Caco-2 (cell line): Measurements from ENCODE around the gene SNRPF. TPM values are rescaled to one million over a fixed set of nuclear protein-coding genes. Genes with fewer than 3 reads are reported as not detected.

Experiments used
- BruUV-seq: library from RNA; stranded (reverse); fragments of 400-500 nt; replicated peaks from 2 replicates; lab custom pipeline; 2021; lab: Mats Ljungman, UMichigan
- CTCF ChIA-PET: fragments of 300-600 bp; sonication (Branson Sonifier 250); formaldehyde crosslinking; loops from one replicate; lab custom pipeline; 2022; ENCODE audit warnings: antibody characterized with exemption; lab: Charles Lee
- POLR2A ChIA-PET: fragments of 300-600 bp; sonication (Branson Sonifier 250); formaldehyde crosslinking; loops from one replicate; lab custom pipeline; 2022; ENCODE audit warnings: antibody characterized with exemption; lab: Charles Lee
- DNase-seq, 2 experiments: peaks; one replicate each; pipeline versions ENCODE4 v3.0.0 to v3.0.0-alpha.2; 2020 to 2022
- H3K27me3 ChIP-seq: replicated peaks from 2 replicates; pipeline ENCODE4 v1.6.0; 2011; ENCODE audit warnings: low read length; ENCODE audit not compliant: control insufficient read depth, insufficient read depth
- H3K36me3 ChIP-seq: 2 replicates; pipeline ENCODE4 v1.5.1; 2011; ENCODE audit warnings: low read length; ENCODE audit not compliant: control insufficient read depth, insufficient read depth
- H3K4me1 ChIP-seq: fragments of 250-450 bp; sonication (Bioruptor Pico); 2 replicates; pipeline ENCODE4 v1.5.1; 2020; ENCODE audit warnings: mild to moderate bottlenecking
- H3K4me3 ChIP-seq: 2 replicates; pipeline ENCODE4 v1.5.1; 2011; ENCODE audit warnings: low read depth, mild to moderate bottlenecking, control low read depth, low read length
- H3K9me3 ChIP-seq: fragments of 250-450 bp; sonication (Bioruptor Pico); 2 replicates; pipeline ENCODE4 v1.5.1; 2020; ENCODE audit warnings: mild to moderate bottlenecking, moderate library complexity
- H3K27ac Mint-ChIP-seq: one replicate; pipeline ENCODE4 v1.8.0; 2022; ENCODE audit warnings: mixed read lengths; ENCODE audit not compliant: unreplicated experiment
- H3K27me3 Mint-ChIP-seq: one replicate; pipeline ENCODE4 v1.8.0; 2022; ENCODE audit warnings: mixed read lengths; ENCODE audit not compliant: insufficient read depth, unreplicated experiment
- H3K36me3 Mint-ChIP-seq: one replicate; pipeline ENCODE4 v1.8.0; 2022; ENCODE audit warnings: mild to moderate bottlenecking, mixed read lengths; ENCODE audit not compliant: insufficient read depth, unreplicated experiment
- H3K4me1 Mint-ChIP-seq: one replicate; pipeline ENCODE4 v1.8.0; 2022; ENCODE audit warnings: low read depth, mixed read lengths; ENCODE audit not compliant: unreplicated experiment
- H3K4me3 Mint-ChIP-seq: one replicate; pipeline ENCODE4 v1.8.0; 2022; ENCODE audit warnings: mild to moderate bottlenecking, moderate library complexity, mixed read lengths; ENCODE audit not compliant: unreplicated experiment
- H3K9me3 Mint-ChIP-seq: one replicate; pipeline ENCODE4 v1.8.0; 2022; ENCODE audit warnings: mixed read lengths; ENCODE audit not compliant: unreplicated experiment
- CTCF ChIP-seq, 2 experiments: fragments of 200-600 bp in 1 of 2; IDR thresholded peaks; 1 replicate in 1 of 2; 2 replicates in 1 of 2; pipeline versions ENCODE4 v1.5.1 to v1.8.0; 2011 to 2022; ENCODE audit warnings: antibody characterized with exemption in 1 of 2, control low read depth in 1 of 2, inconsistent platforms in 1 of 2, low read depth in 1 of 2, low read length in 1 of 2, mild to moderate bottlenecking in 1 of 2, moderate library complexity in 1 of 2; ENCODE audit not compliant: insufficient read depth in 1 of 2, severe bottlenecking in 1 of 2, unreplicated experiment in 1 of 2
- intact Hi-C: fragments of 100-400 bp; cut with micrococcal nuclease; formaldehyde crosslinking; loops from one replicate; pipeline ENCODE4 v1.10.0; 2022; ENCODE audit not compliant: unreplicated experiment
- total RNA-seq: library from RNA; stranded (reverse); gene quantifications from 2 replicates; pipeline ENCODE4 v1.2.3, GENCODE V29; 2022

SNRPF gene
- total RNA-seq, 1 experiment from 2014 or later, result 48.0 TPM

DNA sequence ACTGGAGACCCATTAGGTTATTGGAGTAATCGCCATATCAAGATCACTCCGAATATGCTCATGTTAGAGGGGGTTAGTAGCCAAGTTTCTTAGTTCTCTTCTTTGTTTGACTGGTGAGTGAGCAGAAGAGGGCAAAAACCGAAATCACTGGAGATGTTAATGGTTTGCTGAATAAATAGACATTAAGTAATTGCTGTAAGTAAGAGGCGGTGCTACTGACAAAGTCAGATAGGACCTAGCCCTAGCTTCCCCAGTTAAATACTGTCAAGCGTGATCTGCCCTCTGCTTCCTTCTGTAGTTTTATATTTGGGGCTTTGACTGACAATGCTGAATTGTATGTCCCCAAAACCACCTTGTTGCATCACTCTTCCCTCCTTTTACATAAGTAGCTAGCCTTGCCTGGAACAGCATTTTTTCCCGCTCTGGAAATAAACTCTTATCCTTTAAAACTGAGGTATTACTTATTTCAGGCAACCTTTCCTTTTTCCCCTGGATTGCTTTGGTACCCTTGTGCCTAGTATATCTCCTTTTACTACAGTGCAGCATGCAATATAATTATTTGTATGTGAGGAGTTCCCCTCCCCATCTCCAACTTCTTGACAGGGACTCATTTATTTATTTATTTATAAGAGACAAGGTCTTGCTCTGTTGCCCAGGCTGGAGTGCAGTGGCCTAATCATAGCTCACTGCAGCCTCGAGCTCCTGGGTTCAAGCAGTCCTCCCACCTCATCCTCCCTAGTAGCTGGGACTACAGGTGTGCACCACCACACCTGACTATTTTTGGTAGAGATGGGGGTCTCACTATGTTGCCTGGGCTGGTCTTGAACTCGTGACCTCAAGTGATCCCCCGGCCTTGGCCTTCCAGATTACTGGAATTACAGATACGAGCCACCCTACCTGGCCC is 1.4 kb downstream of the SNRPF start:
- Histone ChIP-seq H3K4me3 (peak overlapping the region; percentile 80), H3K4me1 (no peaks in the 10 kb centered on the region), H3K36me3 (no peaks in the 10 kb centered on the region; the same call in none of the 2 replicates), H3K9me3 (no peaks in the 10 kb centered on the region), H3K27me3 (no peaks in the 10 kb centered on the region)
- no TSS peak for BruUV-seq
- no peaks in the 10 kb centered on the region for H3K27me3 Mint-ChIP-seq
- peaks cover 35% of the 10 kb centered on the region for H3K36me3 Mint-ChIP-seq
- TF ChIP-seq CTCF (IDR thresholded peaks at IDR 0.05; ENCODE audit: insufficient read depth in 1 of 2, low read depth in 1 of 2, low read length in 1 of 2, severe bottlenecking in 1 of 2, unreplicated experiment in 1 of 2), result no peak
- H3K4me3 Mint-ChIP-seq, result no peak overlapping the region
- no peak overlapping the region for H3K27ac Mint-ChIP-seq
- no peak for DNase-seq
- H3K9me3 Mint-ChIP-seq, result no peaks in the 10 kb centered on the region
- CTCF ChIA-PET, result interaction anchor here (0.7 kb wide), 1 partner anchor 285 kb away, joined by 3 read pairs; no protein-coding TSS in a partner anchor
- POLR2A ChIA-PET, result no interaction called here
- peaks cover 12% of the 10 kb centered on the region for H3K4me1 Mint-ChIP-seq
- intact Hi-C loops, result no loop called here

- Mint-ChIP-seq H3K36me3 (peaks cover 52% of the 10 kb centered on the region), H3K27ac (no peak overlapping the region), H3K27me3 (no peaks in the 10 kb centered on the region), H3K9me3 (no peaks in the 10 kb centered on the region), H3K4me3 (no peak overlapping the region), H3K4me1 (peaks cover 12% of the 10 kb centered on the region)
- intact Hi-C loops, result no loop called here
- DNase-seq, result no peak
- no peaks in the 10 kb centered on the region for H3K4me1 ChIP-seq
- BruUV-seq, result no TSS peak
- H3K9me3 ChIP-seq, result no peaks in the 10 kb centered on the region
- CTCF ChIA-PET, result no interaction called here
- no peak overlapping the region for H3K4me3 ChIP-seq
- POLR2A ChIA-PET, result no interaction called here
- no peak for TF ChIP-seq CTCF (IDR thresholded peaks at IDR 0.05; ENCODE audit: insufficient read depth in 1 of 2, low read depth in 1 of 2, low read length in 1 of 2, severe bottlenecking in 1 of 2, unreplicated experiment in 1 of 2)
- H3K27me3 ChIP-seq, result no peaks in the 10 kb centered on the region
- no peaks in the 10 kb centered on the region; the same call in none of the 2 replicates for H3K36me3 ChIP-seq
Observed at GRCh38 chr12:95862038-95862437, 3.3 kb downstream of the SNRPF start.

- no peak for TF ChIP-seq CTCF (IDR thresholded peaks at IDR 0.05; ENCODE audit: insufficient read depth in 1 of 2, low read depth in 1 of 2, low read length in 1 of 2, severe bottlenecking in 1 of 2, unreplicated experiment in 1 of 2)
- Mint-ChIP-seq H3K9me3 (no peaks in the 10 kb centered on the region), H3K4me3 (no peak overlapping the region), H3K36me3 (peaks cover 64% of the 10 kb centered on the region), H3K4me1 (peaks cover 6% of the 10 kb centered on the region), H3K27me3 (no peaks in the 10 kb centered on the region), H3K27ac (peak overlapping the region; percentile 13)
- Histone ChIP-seq H3K9me3 (no peaks in the 10 kb centered on the region), H3K36me3 (no peaks in the 10 kb centered on the region; the same call in none of the 2 replicates), H3K4me3 (no peak overlapping the region), H3K27me3 (no peaks in the 10 kb centered on the region), H3K4me1 (no peaks in the 10 kb centered on the region)
- ChIA-PET CTCF (interaction anchor here (0.5 kb wide), 1 partner anchor 135 kb away, joined by 3 read pairs; no protein-coding TSS in a partner anchor), POLR2A (no interaction called here)
- no TSS peak for BruUV-seq
- no peak for DNase-seq
- intact Hi-C loops, result no loop called here
Observed at GRCh38 chr12:95863337-95863736, 4.6 kb downstream of the SNRPF start.
